ENCODE data around the gene GDPD1.
"Not testable (repeated sequence)": the region's sequence is repeated elsewhere in the genome, so short reads cannot be mapped to it uniquely, and the experiment has no call there.

The GDPD1 gene

GRCh38 chr17:59220328-59221158, at the start of gene GDPD1:
GDPD1 (plus strand) TSS chr17:59220511; CDS start chr17:59220610, 99 bp downstream.
- DNase-seq (ENCODE audit: low read depth): peak; percentile 89

DNA sequence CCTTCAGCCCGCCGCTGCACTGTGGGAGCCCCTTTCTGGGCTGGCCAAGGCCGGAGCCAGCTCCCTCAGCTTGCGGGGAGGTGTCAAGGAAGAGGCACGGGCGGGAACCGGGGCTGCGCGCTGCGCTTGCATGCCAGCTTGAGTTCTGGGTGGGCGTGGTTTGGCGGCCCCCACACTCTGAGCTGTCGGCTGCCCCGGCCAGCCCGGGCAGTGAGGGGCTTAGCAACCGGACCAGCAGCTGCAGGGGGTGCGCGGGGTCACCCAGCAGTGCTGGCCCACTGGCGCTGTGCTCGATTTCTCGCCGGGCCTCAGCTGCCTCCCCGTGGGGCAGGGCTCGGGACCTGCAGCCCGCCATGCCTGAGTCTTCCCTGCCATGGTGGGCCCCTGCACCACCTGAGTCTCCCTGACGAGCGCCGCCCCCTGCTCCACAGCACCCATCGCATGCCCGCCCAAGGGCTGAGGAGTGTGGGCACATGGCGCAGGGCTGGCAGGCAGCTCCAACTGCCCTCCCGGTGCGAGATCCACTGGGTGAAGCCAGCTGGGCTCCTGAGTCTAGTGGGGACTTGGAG, 47.8 kb upstream of the GDPD1 start:
- no peak for DNase-seq (ENCODE audit: low read depth)

GRCh38 chr17:59174671-59175070, 45.6 kb upstream of the GDPD1 start:
- DNase-seq (ENCODE audit: low read depth): no peak

- no peak for DNase-seq (ENCODE audit: low read depth)
Measured at GRCh38 chr17:59175076-59175475, 45.2 kb upstream of the GDPD1 start.

DNA sequence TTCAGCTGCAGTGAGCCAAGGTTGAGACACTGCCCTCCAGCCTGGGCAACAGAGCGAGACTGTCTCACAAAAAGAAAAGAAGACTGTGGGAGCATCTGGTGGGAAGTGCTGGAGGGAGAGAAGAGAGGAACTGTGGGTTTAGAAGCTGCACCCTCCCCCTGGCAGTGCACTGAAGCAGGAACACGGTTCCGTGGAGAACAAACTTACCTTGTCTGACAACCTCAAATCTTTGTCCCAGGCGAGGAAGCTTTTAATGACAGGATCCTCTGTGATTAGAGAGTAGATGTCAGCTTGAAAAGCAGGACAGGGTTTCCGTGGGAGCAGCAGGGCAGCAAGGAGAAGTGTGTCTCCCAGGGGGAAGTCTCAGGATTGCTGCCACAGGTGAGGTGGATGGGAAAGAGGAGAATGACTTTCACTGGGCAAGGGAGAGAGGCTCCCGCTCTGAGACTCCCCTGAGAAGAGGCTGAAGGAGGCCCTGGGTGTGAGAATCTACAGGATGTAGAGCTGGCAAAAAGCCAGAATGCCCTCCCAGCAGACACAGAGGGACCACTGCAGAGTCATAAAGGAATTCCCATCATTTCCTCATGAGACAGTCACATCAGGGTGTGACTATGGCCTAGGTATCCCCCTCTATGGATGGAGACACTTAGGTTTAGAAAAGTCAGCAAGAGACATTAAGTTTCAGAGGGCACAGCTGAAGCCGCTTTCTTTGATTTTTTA, 41.9 kb upstream of the GDPD1 start:
- DNase-seq (ENCODE audit: low read depth): no peak

DNA sequence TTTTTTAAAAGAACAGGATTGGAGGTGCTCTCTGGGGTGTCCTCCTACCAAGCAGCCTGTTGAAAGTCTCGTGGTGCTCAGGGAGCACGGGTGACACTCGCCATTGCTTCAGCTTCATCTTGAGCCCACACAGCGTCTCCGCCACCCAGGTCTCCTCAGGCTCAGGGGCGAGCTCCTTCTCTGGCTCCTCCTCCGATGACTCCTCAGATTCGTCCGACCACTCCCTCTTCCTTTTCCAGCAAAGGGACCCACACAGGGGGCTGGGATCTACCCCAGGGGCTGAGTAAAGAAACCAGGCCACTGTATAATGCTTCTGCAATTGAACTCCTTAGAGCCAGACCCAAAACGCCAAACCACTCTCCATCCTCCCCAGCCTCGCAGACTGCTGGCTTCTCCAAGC, 40.7 kb upstream of the GDPD1 start:
- not testable (repeated sequence) for DNase-seq (ENCODE audit: low read depth)

DNA sequence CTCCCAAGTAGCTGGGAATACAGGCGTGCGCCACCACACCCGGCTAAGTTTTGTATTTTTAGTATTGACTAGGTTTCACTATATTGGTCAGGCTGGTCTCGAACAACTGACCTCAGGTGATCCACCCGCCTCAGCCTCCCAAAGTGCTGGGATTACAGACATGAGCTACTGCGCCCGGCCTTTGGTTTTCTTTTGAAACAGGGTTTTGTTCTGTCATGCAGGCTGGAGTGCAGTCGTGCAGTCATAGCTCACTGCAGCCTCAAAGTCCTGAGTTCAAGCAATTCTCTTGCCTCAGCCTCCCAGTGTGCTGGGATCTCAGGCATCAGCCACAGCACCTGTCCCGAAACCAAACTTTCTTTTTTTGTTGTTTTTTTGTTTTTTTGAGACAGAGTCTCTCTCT, 39.7 kb upstream of the GDPD1 start:
- DNase-seq (ENCODE audit: low read depth): no peak

- DNase-seq (ENCODE audit: low read depth): no peak
Measured at GRCh38 chr17:59181481-59181880, 38.8 kb upstream of the GDPD1 start.

DNA sequence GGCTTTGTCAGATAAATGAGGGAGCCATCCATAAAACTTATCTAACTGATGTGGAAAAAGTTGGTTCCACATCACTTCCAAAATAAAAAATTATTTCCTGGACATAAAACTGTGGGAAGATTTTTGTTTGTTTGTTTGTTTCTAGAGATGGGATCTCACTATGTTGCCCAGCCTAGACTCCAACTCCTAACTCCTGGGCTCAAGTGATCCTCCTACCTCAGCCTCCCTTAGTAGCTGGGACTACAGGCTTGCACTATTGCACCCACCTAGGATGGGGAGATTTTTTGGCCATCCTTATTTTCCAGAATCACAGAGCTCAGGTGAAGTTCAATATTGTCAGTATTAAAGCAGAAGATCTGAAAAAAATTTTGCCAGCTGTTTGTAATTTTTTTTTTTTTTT, 34.3 kb upstream of the GDPD1 start:
- no peak for DNase-seq (ENCODE audit: low read depth)

DNA sequence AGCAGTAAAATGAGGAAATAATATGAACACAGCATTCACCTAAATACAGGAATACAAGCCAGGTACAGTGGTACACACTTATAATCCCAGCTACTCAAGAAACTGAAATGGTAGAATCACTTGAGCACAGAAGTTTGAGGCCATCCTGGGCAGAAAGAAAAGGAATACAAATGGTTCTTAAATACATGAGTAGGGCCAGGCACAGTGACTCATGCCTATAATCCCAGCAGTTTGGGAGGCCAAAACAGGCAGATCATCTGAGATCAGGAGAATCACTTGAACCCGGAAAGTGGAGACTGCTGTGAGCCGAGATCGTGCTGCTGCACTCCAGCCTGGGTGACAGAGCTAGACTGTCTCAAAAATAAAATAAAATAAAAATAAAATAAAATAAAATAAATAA, 33.5 kb upstream of the GDPD1 start:
- no peak for DNase-seq (ENCODE audit: low read depth)

GRCh38 chr17:59190806-59191205, 29.5 kb upstream of the GDPD1 start:
- no peak for DNase-seq (ENCODE audit: low read depth)

- no peak for DNase-seq (ENCODE audit: low read depth)
Measured at GRCh38 chr17:59193336-59193862, 26.9 kb upstream of the GDPD1 start.

- no peak for DNase-seq (ENCODE audit: low read depth)
Measured at GRCh38 chr17:59199398-59199797, 20.9 kb upstream of the GDPD1 start.

GRCh38 chr17:59202320-59202719, 18.0 kb upstream of the GDPD1 start:
- no peak for DNase-seq (ENCODE audit: low read depth)

GRCh38 chr17:59219370-59219769, 941 bp upstream of the GDPD1 start:
- no peak for DNase-seq (ENCODE audit: low read depth)

- no peak for DNase-seq (ENCODE audit: low read depth)
Measured at GRCh38 chr17:59219992-59220327, 351 bp upstream of the GDPD1 start.

GRCh38 chr17:59221159-59221847, 992 bp downstream of the GDPD1 start:
- no peak for DNase-seq (ENCODE audit: low read depth)

- no peak for DNase-seq (ENCODE audit: low read depth)
Measured at GRCh38 chr17:59223813-59224212, 3.5 kb downstream of the GDPD1 start.

DNA sequence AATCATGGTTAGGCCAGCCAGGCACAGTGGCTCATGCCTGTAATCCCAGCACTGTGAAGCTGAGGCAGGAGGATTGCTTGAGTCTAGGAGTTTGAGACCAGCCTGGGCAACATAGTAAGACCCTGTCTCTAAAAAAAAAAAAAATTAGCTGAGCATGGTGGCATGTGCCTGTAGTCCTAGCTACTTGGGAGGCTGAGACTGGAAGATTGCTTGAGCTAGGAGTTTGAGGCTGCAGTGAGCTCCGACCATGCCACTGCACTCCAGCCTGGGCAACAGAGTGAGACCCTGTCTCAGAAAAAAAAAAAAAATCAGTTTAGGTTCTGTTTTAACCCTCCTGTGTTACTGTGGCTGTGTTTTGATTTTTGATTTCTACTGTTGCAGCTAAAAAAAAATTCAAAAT, 8.3 kb downstream of the GDPD1 start:
- DNase-seq (ENCODE audit: low read depth): not testable (repeated sequence)

GRCh38 chr17:59230764-59231163, 10.5 kb downstream of the GDPD1 start:
- DNase-seq (ENCODE audit: low read depth): no peak

GRCh38 chr17:59234631-59235030, 14.3 kb downstream of the GDPD1 start:
- no peak for DNase-seq (ENCODE audit: low read depth)

GRCh38 chr17:59238906-59239305, 18.6 kb downstream of the GDPD1 start:
- DNase-seq (ENCODE audit: low read depth): no peak

Data from fibroblast of the conjunctiva (primary cell).